EL (cell line): ENCODE measurements around the gene ETS1.

ENCODE experiments used
- DNase-seq: peaks from one replicate; pipeline ENCODE4 v3.0.0-alpha.2; 2016

ETS1 gene

GRCh38 chr11:128535468-128536457 lies 51.6 kb downstream of the ETS1 start:
- DNase-seq = no peak

GRCh38 chr11:128533472-128533871 lies 53.9 kb downstream of the ETS1 start:
- no peak for DNase-seq

GRCh38 chr11:128532572-128533091 lies 54.7 kb downstream of the ETS1 start:
- DNase-seq = no peak

GRCh38 chr11:128532016-128532571 lies 55.3 kb downstream of the ETS1 start:
- no peak for DNase-seq

GRCh38 chr11:128531588-128531987 lies 55.8 kb downstream of the ETS1 start:
- DNase-seq = no peak

- peak; percentile 93 for DNase-seq
Measured at GRCh38 chr11:128530118-128531074, 57.0 kb downstream of the ETS1 start.

- no peak for DNase-seq
Measured at GRCh38 chr11:128528294-128528693, 59.1 kb downstream of the ETS1 start.

- DNase-seq = no peak
Measured at GRCh38 chr11:128527046-128527445, 60.3 kb downstream of the ETS1 start.

- DNase-seq = peak; percentile 64
Measured at GRCh38 chr11:128525411-128526243, 61.7 kb downstream of the ETS1 start.

GRCh38 chr11:128524172-128524571 lies 63.2 kb downstream of the ETS1 start:
- no peak for DNase-seq

- DNase-seq = no peak
Measured at GRCh38 chr11:128523641-128524040, 63.7 kb downstream of the ETS1 start.

GRCh38 chr11:128522943-128523518 lies 64.3 kb downstream of the ETS1 start:
- no peak for DNase-seq

- peak; percentile 100 for DNase-seq
Measured at GRCh38 chr11:128522055-128522942, 65.1 kb downstream of the ETS1 start.

GRCh38 chr11:128521682-128522054 lies 65.7 kb downstream of the ETS1 start:
- no peak for DNase-seq

GRCh38 chr11:128520888-128521681 lies 66.3 kb downstream of the ETS1 start:
- no peak for DNase-seq

- DNase-seq = peak; percentile 42
Measured at GRCh38 chr11:128520206-128520887, 67.0 kb downstream of the ETS1 start.

GRCh38 chr11:128519338-128519737 lies 68.0 kb downstream of the ETS1 start:
- DNase-seq = peak; percentile 23

- peak; percentile 62 for DNase-seq
Measured at GRCh38 chr11:128518493-128519207, 68.7 kb downstream of the ETS1 start.
